DOHH2 (cell line): ENCODE measurements around the gene SUSD4.

Experiments
- H3F3A ChIP-seq: fragments of 200-600 bp; sonication (generic), shearing (Covaris generic); 2 replicates; pipeline ENCODE4 v1.6.0; 2016; ENCODE audit warnings: antibody characterized with exemption, mild to moderate bottlenecking; ENCODE audit not compliant: control insufficient read depth, insufficient read depth
- H3K27ac ChIP-seq: fragments of 200-600 bp; sonication (generic); 2 replicates; pipeline ENCODE4 v1.5.1; 2014; ENCODE audit warnings: low read depth, mild to moderate bottlenecking, low read length, moderate library complexity
- H3K27me3 ChIP-seq: fragments of 200-600 bp; sonication (generic); 2 replicates; pipeline ENCODE4 v1.6.1; 2014; ENCODE audit warnings: mild to moderate bottlenecking, low read length, mixed read lengths; ENCODE audit not compliant: control insufficient read depth
- H3K36me3 ChIP-seq: fragments of 200-600 bp; sonication (generic); 2 replicates; pipeline ENCODE4 v1.6.1; 2014; ENCODE audit warnings: mild to moderate bottlenecking, low read length, moderate library complexity, mixed read lengths; ENCODE audit not compliant: control insufficient read depth
- H3K4me1 ChIP-seq: fragments of 200-600 bp; sonication (generic); 2 replicates; pipeline ENCODE4 v1.6.1; 2014; ENCODE audit warnings: mild to moderate bottlenecking, low read length, mixed read lengths; ENCODE audit not compliant: control insufficient read depth
- H3K4me2 ChIP-seq: fragments of 200-600 bp; sonication (generic); 2 replicates; pipeline ENCODE4 v1.6.0; 2014; ENCODE audit warnings: mild to moderate bottlenecking, low read length, moderate library complexity
- H3K4me3 ChIP-seq: fragments of 200-600 bp; sonication (generic); 2 replicates; pipeline ENCODE4 v1.5.1; 2014; ENCODE audit warnings: mild to moderate bottlenecking, low read length, mixed read lengths
- H3K79me2 ChIP-seq: fragments of 200-600 bp; sonication (generic); 2 replicates; pipeline ENCODE4 v1.6.1; 2014; ENCODE audit warnings: mild to moderate bottlenecking, low read length, mixed read lengths; ENCODE audit not compliant: control insufficient read depth
- H3K9me2 ChIP-seq: fragments of 200-600 bp; sonication (generic); replicated peaks from 2 replicates; pipeline ENCODE4 v1.6.1; 2014; ENCODE audit warnings: mild to moderate bottlenecking, low read length, mixed read lengths; ENCODE audit not compliant: control insufficient read depth
- H3K9me3 ChIP-seq: fragments of 200-600 bp; sonication (generic); 2 replicates; pipeline ENCODE4 v1.6.1; 2014; ENCODE audit warnings: antibody characterized with exemption, low read length, mixed read lengths; ENCODE audit not compliant: control insufficient read depth, insufficient read depth
- H4K20me1 ChIP-seq: fragments of 200-600 bp; sonication (generic); 2 replicates; pipeline ENCODE4 v1.6.0; 2014; ENCODE audit warnings: low read depth, mild to moderate bottlenecking, antibody characterized with exemption, low read length, moderate library complexity; ENCODE audit not compliant: control insufficient read depth, insufficient read depth
- CTCF ChIP-seq: fragments of 200-600 bp; sonication (generic); IDR thresholded peaks from one replicate; pipeline ENCODE4 v1.5.1; 2014; ENCODE audit warnings: antibody characterized with exemption, mild to moderate bottlenecking, low read depth, low read length; ENCODE audit not compliant: poor library complexity, severe bottlenecking
- EZH2phosphoT487 ChIP-seq: fragments of 200-600 bp; sonication (generic); IDR thresholded peaks from 2 replicates; pipeline ENCODE4 v1.6.1; 2017; ENCODE audit warnings: borderline replicate concordance, mild to moderate bottlenecking, antibody characterized with exemption, low read length, moderate library complexity, mixed read lengths

Gene SUSD4

GRCh38 chr1:223345720-223346119 is 18.3 kb downstream of the SUSD4 start:
- H3K27ac ChIP-seq: no peak overlapping the region
- H3K79me2 ChIP-seq: no peaks in the 10 kb centered on the region
- H3K9me3 ChIP-seq: no peaks in the 10 kb centered on the region
- TF ChIP-seq CTCF (no peak), EZH2phosphoT487 (no peak)
- no peaks in the 10 kb centered on the region for H3K9me2 ChIP-seq
- H3K4me3 ChIP-seq: no peak overlapping the region
- H3K4me1 ChIP-seq: no peaks in the 10 kb centered on the region
- no peak overlapping the region for H3K4me2 ChIP-seq
- H3K27me3 ChIP-seq: no peaks in the 10 kb centered on the region
- no peaks in the 10 kb centered on the region for H3F3A ChIP-seq
- no peaks in the 10 kb centered on the region for H4K20me1 ChIP-seq
- no peaks in the 10 kb centered on the region for H3K36me3 ChIP-seq

DNA sequence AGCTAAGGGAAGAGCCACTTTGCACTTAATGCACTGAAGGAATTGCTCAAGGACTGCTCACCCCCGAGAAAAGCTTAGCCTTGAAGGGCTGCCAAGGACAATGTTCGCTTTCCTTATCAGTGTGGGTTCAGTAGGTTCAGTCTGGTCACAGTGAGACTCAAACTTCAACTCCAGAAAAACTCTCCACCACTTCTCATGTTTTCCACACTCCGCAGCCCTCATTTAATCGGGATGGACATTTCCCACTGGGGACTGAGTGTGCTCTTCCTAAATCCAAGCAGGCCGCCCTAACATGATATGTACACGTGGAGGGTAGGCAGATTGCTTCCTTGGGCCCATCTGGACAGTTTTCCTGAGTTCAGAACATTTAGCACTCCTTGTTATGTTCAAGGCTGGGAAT is 19.5 kb downstream of the SUSD4 start:
- Histone ChIP-seq H4K20me1 (no peaks in the 10 kb centered on the region), H3K4me3 (no peak overlapping the region), H3K9me2 (no peaks in the 10 kb centered on the region), H3K9me3 (no peaks in the 10 kb centered on the region), H3F3A (no peaks in the 10 kb centered on the region), H3K27me3 (no peaks in the 10 kb centered on the region), H3K4me2 (no peak overlapping the region), H3K4me1 (no peaks in the 10 kb centered on the region), H3K79me2 (no peaks in the 10 kb centered on the region), H3K27ac (no peak overlapping the region), H3K36me3 (no peaks in the 10 kb centered on the region)
- no peak for TF ChIP-seq CTCF

- H4K20me1 ChIP-seq: no peaks in the 10 kb centered on the region
- no peak overlapping the region for H3K27ac ChIP-seq
- H3K79me2 ChIP-seq: no peaks in the 10 kb centered on the region
- H3K36me3 ChIP-seq: no peaks in the 10 kb centered on the region
- H3K4me2 ChIP-seq: no peak overlapping the region
- H3K4me3 ChIP-seq: no peak overlapping the region
- TF ChIP-seq CTCF (no peak), EZH2phosphoT487 (no peak)
- no peaks in the 10 kb centered on the region for H3F3A ChIP-seq
- H3K27me3 ChIP-seq: no peaks in the 10 kb centered on the region
- H3K9me3 ChIP-seq: no peaks in the 10 kb centered on the region
- no peaks in the 10 kb centered on the region for H3K9me2 ChIP-seq
- no peaks in the 10 kb centered on the region for H3K4me1 ChIP-seq
Observed at GRCh38 chr1:223343692-223344091, 20.3 kb downstream of the SUSD4 start.

DNA sequence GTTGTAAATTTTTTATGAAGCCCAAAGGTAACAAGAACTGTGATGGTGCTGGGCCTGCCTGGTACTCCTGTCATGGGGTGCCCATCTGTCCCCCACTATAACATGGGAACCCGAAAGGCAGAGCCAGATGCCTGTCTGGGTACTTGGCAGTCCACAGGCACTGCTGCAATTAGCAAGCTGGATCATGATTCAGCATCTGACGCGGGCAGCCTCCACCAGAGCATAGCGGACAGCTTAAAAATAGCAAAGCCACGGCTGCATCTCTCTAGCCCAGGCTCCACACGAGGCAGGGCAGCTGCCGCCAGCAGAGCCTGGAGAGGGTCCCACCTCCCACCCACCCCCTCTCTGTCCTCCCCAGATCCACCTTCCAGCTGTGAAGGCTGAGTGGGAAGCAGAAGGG is 22.9 kb downstream of the SUSD4 start:
- Histone ChIP-seq H3K4me3 (no peak overlapping the region), H4K20me1 (no peaks in the 10 kb centered on the region), H3K4me2 (no peak overlapping the region), H3K27ac (no peak overlapping the region), H3K36me3 (no peaks in the 10 kb centered on the region), H3K9me2 (no peaks in the 10 kb centered on the region), H3K27me3 (no peaks in the 10 kb centered on the region), H3K79me2 (no peaks in the 10 kb centered on the region), H3K4me1 (no peaks in the 10 kb centered on the region), H3F3A (no peaks in the 10 kb centered on the region), H3K9me3 (no peaks in the 10 kb centered on the region)
- TF ChIP-seq CTCF (no peak), EZH2phosphoT487 (no peak)
